Activated T-helper 1 cell treated with Interleukin-2 at 50 U/mL for 16 hours (primary cell): ENCODE measurements around the gene SCPEP1.
"Not testable (repeated sequence)": the region's sequence is repeated elsewhere in the genome, so short reads cannot be mapped to it uniquely, and the experiment has no call there.

Source experiments
- DNase-seq: peaks from one replicate; pipeline ENCODE4 v3.0.0-alpha.2; 2020; ENCODE audit warnings: low read depth

SCPEP1 gene

GRCh38 chr17:56965681-56966080 lies 12.2 kb upstream of the SCPEP1 start:
- DNase-seq = not testable (repeated sequence)

GRCh38 chr17:56966338-56966737 lies 11.6 kb upstream of the SCPEP1 start:
- DNase-seq = no peak

GRCh38 chr17:56970974-56971373 lies 7.0 kb upstream of the SCPEP1 start:
- DNase-seq = no peak

- DNase-seq = no peak
These were observed 5.7 kb upstream of the SCPEP1 start for GRCh38 chr17:56972111-56972730.

- DNase-seq = no peak
These were observed 4.4 kb upstream of the SCPEP1 start for GRCh38 chr17:56973520-56973919.

- DNase-seq = no peak
These were observed 3.9 kb upstream of the SCPEP1 start for GRCh38 chr17:56974055-56974454.

- no peak for DNase-seq
These were observed 2.3 kb upstream of the SCPEP1 start for GRCh38 chr17:56975656-56976055.

GRCh38 chr17:56976941-56977608 lies 856 bp upstream of the SCPEP1 start:
- DNase-seq = no peak

GRCh38 chr17:56978441-56979090 lies 635 bp downstream of the SCPEP1 start:
- DNase-seq = no peak

- DNase-seq = no peak
These were observed 1.2 kb downstream of the SCPEP1 start for GRCh38 chr17:56979091-56979480.

GRCh38 chr17:56980526-56980925 lies 2.6 kb downstream of the SCPEP1 start:
- DNase-seq = not testable (repeated sequence)

- no peak for DNase-seq
These were observed 4.4 kb downstream of the SCPEP1 start for GRCh38 chr17:56982312-56982711.

GRCh38 chr17:56983366-56983765 lies 5.4 kb downstream of the SCPEP1 start:
- no peak for DNase-seq

GRCh38 chr17:56985371-56986162 lies 7.6 kb downstream of the SCPEP1 start:
- no peak for DNase-seq

- DNase-seq = no peak
These were observed 9.4 kb downstream of the SCPEP1 start for GRCh38 chr17:56987283-56987834.

- DNase-seq = no peak
These were observed 11.1 kb downstream of the SCPEP1 start for GRCh38 chr17:56988901-56989572.

GRCh38 chr17:56992364-56992763 lies 14.4 kb downstream of the SCPEP1 start:
- DNase-seq = no peak

GRCh38 chr17:56994009-56994792 lies 16.3 kb downstream of the SCPEP1 start:
- no peak for DNase-seq

GRCh38 chr17:56995766-56996165 lies 17.8 kb downstream of the SCPEP1 start:
- no peak for DNase-seq

GRCh38 chr17:56997313-56997712 lies 19.4 kb downstream of the SCPEP1 start:
- no peak for DNase-seq

- DNase-seq = no peak
These were observed 23.6 kb downstream of the SCPEP1 start for GRCh38 chr17:57001541-57001940.
